ENCODE measurements around the gene RFTN2. TPM values are rescaled to one million over a fixed set of nuclear protein-coding genes. Genes with fewer than 3 reads are reported as not detected.

The RFTN2 gene
- total RNA-seq, 2 donors from 2014 or later: 0.55 TPM

DNA sequence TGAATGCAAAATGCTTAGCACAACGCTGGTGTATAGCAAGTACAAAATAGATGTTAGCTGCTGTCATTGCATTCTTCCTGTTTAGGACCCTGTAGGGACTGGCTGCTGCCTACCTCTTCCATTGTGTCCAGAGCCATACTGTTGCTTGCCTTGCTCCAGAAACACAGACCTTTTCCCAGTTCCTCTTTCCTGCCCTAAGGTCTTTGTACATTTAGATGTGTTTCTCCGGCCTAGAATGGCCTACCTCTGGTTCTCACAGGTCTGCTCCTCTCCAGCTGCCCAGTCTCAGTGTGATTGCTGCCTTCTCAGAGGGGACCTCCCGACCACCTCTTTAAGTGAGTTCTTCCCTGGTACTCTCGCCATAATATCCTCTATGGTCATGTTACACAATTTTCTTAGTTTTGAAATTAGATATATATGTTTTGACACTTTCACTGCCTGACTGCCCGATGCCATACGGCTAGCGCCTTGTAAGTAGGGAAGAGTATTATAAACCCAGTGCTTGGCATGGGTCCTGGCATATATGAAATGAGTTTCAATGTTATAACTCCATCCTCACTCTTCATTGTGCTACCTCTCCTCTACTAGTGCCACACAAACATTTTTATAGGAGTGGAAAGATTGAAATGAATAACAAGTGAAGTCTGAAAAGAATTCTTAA is 48.3 kb downstream of the RFTN2 start:
- no peaks in the 10 kb centered on the region for H3K9me3 ChIP-seq (ENCODE audit: control insufficient read depth, low read length)
- H3K27me3 ChIP-seq (ENCODE audit: control insufficient read depth, insufficient read depth, low read length, poor library complexity, severe bottlenecking): no peaks in the 10 kb centered on the region
- Mint-ChIP-seq H3K9me3 (peaks cover under 1% of the 10 kb centered on the region), H3K36me3 (ENCODE audit: low read depth) (no peaks in the 10 kb centered on the region), H3K27ac (no peak overlapping the region), H3K27me3 (ENCODE audit: insufficient read depth) (no peaks in the 10 kb centered on the region), H3K4me3 (no peak overlapping the region), H3K4me1 (peaks cover 9% of the 10 kb centered on the region)
- H3K36me3 ChIP-seq (ENCODE audit: control insufficient read depth, insufficient read depth, low read length): no peaks in the 10 kb centered on the region
- 92 to 95% methylated on average over 2 to 7 of the region's 7 CpGs for WGBS, 2 experiments (ENCODE audit: insufficient coverage in 1 of 2, insufficient read length in 1 of 2)
- TF ChIP-seq, protein P1, sequence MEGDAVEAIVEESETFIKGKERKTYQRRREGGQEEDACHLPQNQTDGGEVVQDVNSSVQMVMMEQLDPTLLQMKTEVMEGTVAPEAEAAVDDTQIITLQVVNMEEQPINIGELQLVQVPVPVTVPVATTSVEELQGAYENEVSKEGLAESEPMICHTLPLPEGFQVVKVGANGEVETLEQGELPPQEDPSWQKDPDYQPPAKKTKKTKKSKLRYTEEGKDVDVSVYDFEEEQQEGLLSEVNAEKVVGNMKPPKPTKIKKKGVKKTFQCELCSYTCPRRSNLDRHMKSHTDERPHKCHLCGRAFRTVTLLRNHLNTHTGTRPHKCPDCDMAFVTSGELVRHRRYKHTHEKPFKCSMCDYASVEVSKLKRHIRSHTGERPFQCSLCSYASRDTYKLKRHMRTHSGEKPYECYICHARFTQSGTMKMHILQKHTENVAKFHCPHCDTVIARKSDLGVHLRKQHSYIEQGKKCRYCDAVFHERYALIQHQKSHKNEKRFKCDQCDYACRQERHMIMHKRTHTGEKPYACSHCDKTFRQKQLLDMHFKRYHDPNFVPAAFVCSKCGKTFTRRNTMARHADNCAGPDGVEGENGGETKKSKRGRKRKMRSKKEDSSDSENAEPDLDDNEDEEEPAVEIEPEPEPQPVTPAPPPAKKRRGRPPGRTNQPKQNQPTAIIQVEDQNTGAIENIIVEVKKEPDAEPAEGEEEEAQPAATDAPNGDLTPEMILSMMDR (conservative IDR thresholded peaks at IDR 0.05): no peak
- H3K4me3 ChIP-seq (ENCODE audit: low read length): no peak overlapping the region
- no peak for DNase-seq
- H3K4me1 ChIP-seq (ENCODE audit: control insufficient read depth, insufficient read depth, low read length): no peaks in the 10 kb centered on the region
- H3K9ac ChIP-seq (ENCODE audit: extremely low read depth, low read length, poor library complexity, severe bottlenecking): no peak overlapping the region
- peak overlapping the region; percentile 63 for H3K27ac ChIP-seq (ENCODE audit: low read depth, low read length)

DNA sequence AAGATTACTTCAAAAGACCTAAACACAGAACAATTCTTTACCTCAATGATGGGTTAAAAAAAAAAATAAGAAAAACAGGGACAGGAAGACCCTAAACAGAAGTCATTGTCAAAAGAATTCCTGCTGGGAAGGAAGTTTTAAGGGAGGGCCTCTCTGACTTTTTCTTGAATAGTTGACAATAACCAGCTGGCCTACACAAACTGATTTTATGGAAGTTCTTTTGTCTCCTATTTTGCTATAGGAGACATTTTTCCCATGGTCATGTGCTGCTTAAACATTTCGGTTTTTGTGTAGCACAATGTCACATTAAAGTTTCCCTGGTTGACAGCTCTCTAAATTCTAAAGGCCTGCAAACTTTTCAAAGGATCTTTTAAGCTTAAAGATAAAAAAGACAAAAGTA is 55.3 kb downstream of the RFTN2 start:
- Mint-ChIP-seq H3K27ac (no peak overlapping the region), H3K9me3 (no peaks in the 10 kb centered on the region), H3K4me1 (peaks cover 6% of the 10 kb centered on the region), H3K4me3 (no peak overlapping the region), H3K27me3 (ENCODE audit: insufficient read depth) (no peaks in the 10 kb centered on the region), H3K36me3 (ENCODE audit: low read depth) (no peaks in the 10 kb centered on the region)
- DNase-seq: no peak
- WGBS, 2 experiments (ENCODE audit: insufficient coverage in 1 of 2, insufficient read length in 1 of 2): 74% methylated on average over 1 of the region's 1 CpG; no CpG with 5 or more reads in 1 of the 2 experiments
- no peak overlapping the region for H3K4me3 ChIP-seq (ENCODE audit: low read length)
- H3K27ac ChIP-seq (ENCODE audit: low read depth, low read length): peak overlapping the region; percentile 22
- H3K9me3 ChIP-seq (ENCODE audit: control insufficient read depth, low read length): no peaks in the 10 kb centered on the region
- H3K9ac ChIP-seq (ENCODE audit: extremely low read depth, low read length, poor library complexity, severe bottlenecking): no peak overlapping the region
- no peaks in the 10 kb centered on the region for H3K4me1 ChIP-seq (ENCODE audit: control insufficient read depth, insufficient read depth, low read length)
- no peaks in the 10 kb centered on the region for H3K36me3 ChIP-seq (ENCODE audit: control insufficient read depth, insufficient read depth, low read length)
- TF ChIP-seq, protein P1 (conservative IDR thresholded peaks at IDR 0.05): no peak
- no peaks in the 10 kb centered on the region for H3K27me3 ChIP-seq (ENCODE audit: control insufficient read depth, insufficient read depth, low read length, poor library complexity, severe bottlenecking)

DNA sequence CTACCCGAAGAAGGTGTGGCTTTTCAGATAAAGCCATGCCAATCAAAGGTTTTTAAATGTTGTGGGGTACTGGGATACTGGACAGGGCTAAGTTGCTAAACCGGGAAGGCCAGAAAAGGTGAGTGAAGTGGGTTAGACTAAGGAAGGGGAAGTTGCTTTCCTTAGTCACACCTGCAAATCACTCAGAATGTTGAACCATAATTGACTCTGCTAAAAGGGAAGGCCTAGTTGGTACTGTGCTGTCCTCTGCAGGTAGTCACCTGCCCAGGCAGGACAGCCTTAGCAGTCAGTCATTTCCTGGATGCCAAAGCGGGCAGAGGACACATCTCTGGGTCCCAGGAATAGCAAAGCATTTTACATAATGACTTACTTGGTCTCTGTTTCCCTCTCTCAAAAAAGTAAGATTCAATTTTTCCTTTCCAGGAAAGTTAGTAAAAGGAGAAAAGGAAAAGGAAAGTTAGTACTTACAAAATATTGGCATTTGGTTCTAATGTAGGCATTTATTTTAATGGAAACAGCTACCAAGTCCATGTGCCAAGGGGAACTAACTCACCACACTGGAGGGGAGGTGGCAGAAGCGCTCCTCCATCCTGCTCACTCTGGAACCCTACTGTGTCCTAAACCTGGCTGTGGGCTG is 60.3 kb downstream of the RFTN2 start:
- H3K9me3 Mint-ChIP-seq: peaks cover 2% of the 10 kb centered on the region
- DNase-seq: no peak

More for the DNA sequence above, 60.3 kb downstream of the RFTN2 start:
- Mint-ChIP-seq H3K4me3 (no peak overlapping the region), H3K27me3 (ENCODE audit: insufficient read depth) (no peaks in the 10 kb centered on the region), H3K27ac (no peak overlapping the region), H3K4me1 (peaks cover 32% of the 10 kb centered on the region), H3K36me3 (ENCODE audit: low read depth) (no peaks in the 10 kb centered on the region)
- TF ChIP-seq, protein P1 (conservative IDR thresholded peaks at IDR 0.05): peak; percentile 67
- 75 to 85% methylated on average over 2 to 3 of the region's 4 CpGs for WGBS, 2 experiments (ENCODE audit: insufficient coverage in 1 of 2, insufficient read length in 1 of 2)
- no peaks in the 10 kb centered on the region for H3K36me3 ChIP-seq (ENCODE audit: control insufficient read depth, insufficient read depth, low read length)
- no peaks in the 10 kb centered on the region for H3K4me1 ChIP-seq (ENCODE audit: control insufficient read depth, insufficient read depth, low read length)
- no peaks in the 10 kb centered on the region for H3K9me3 ChIP-seq (ENCODE audit: control insufficient read depth, low read length)
- no peak overlapping the region for H3K9ac ChIP-seq (ENCODE audit: extremely low read depth, low read length, poor library complexity, severe bottlenecking)
- H3K27ac ChIP-seq (ENCODE audit: low read depth, low read length): no peak overlapping the region
- no peaks in the 10 kb centered on the region for H3K27me3 ChIP-seq (ENCODE audit: control insufficient read depth, insufficient read depth, low read length, poor library complexity, severe bottlenecking)
- H3K4me3 ChIP-seq (ENCODE audit: low read length): no peak overlapping the region

All from endodermal cell (in vitro differentiated cells).